Measurements from ENCODE around the gene NT5C.
"Not testable (repeated sequence)": the region's sequence is repeated elsewhere in the genome, so short reads cannot be mapped to it uniquely, and the experiment has no call there.

NT5C gene

DNA sequence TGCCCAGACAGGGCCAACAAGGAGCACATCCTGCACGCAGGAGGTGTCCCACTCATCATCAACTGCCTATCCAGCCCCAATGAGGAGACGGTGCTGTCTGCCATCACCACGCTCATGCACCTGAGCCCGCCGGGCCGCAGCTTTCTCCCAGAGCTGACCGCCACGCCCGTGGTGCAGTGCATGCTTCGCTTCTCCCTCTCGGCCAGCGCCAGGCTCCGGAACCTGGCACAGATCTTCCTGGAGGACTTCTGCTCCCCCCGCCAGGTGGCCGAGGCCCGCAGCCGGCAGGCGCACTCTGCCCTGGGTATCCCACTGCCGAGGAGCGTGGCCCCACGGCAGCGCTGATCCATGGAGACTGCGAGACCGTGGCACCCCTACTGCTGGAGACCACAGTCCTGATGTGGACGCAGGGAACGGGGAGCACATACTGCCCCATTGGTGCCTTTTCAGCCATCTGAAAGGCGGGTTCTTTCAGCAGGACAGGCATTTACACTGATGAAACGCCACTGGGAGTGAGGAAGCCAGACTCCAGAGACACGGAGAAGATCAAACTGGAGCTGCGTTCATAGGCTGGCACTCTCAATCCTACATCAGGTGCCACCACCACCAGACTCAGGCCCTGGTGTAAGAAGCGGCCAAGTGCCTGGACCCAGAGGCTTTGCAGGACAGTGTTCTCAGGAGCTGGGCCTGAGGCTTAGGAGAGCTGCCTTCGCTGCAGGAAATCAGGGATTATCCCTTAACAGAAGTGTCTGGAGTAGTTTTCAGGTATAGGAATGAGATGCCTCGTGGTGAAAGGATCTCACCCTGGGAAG lies 2.6 kb downstream of the NT5C start:
- H3K9ac ChIP-seq (ENCODE audit: insufficient read length): no peak overlapping the region
- H3K36me3 ChIP-seq (ENCODE audit: insufficient read depth, low read length): peaks cover 7% of the 10 kb centered on the region; the same call in 1 of the 2 replicates
- H3K9me3 ChIP-seq (ENCODE audit: low read depth, low read length): no peaks in the 10 kb centered on the region
- no peak; the same call in 1 of the 2 replicates for TF ChIP-seq POLR2AphosphoS5 (IDR thresholded peaks at IDR 0.05; ENCODE audit: borderline replicate concordance, low read depth, low read length)
- TF ChIP-seq EZH2 (IDR thresholded peaks at IDR 0.05): no peak
- no peak for TF ChIP-seq FOXP2 (optimal IDR thresholded peaks at IDR 0.05; ENCODE audit: control extremely low read depth, extremely low read length, insufficient read depth)
- no peak for DNase-seq (ENCODE audit: low read depth, low spot score)
- H3K27ac ChIP-seq: no peak overlapping the region
- H3K4me3 ChIP-seq: no peak overlapping the region

DNA sequence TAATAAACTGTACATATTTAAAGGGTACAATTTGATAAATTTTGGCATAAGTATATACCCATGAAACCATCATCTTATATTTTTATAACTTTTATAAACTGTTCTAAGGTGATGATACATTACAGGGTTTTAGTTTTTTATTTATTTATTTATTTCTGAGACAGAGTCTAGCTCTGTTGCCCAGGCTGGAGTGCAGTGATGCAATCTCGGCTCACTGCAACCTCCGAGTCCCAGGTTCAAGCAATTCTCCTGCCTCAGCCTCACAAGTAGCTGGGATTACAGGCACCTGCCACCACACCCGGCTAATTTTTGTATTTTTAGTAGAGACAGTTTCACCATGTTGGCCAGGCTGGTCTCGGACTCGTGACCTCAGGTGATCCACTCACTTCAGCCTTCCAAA lies 3.6 kb downstream of the NT5C start:
- not testable (repeated sequence) for H3K27ac ChIP-seq; H3K36me3 ChIP-seq (ENCODE audit: insufficient read depth, low read length); DNase-seq (ENCODE audit: low read depth, low spot score); H3K9ac ChIP-seq (ENCODE audit: insufficient read length); H3K9me3 ChIP-seq (ENCODE audit: low read depth, low read length); H3K4me3 ChIP-seq

DNA sequence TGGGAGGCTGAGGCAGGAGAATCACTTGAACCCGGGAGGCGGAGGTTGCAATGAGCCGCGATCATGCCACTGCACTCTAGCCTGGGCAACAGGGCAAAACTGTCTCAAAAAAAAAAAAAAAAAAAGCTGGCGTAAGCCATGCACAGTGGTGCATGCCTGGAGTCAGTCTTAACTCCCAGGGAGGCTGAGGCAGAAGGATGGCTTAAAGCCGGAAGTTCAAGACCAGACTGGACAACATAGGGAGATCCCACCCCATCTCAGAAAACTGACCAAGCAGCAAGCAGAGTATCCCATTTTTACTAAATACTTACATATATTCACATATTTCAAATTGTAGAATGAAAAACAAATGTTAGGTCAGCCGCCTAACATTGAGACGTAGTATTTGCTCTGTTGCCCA lies 4.6 kb downstream of the NT5C start:
- H3K36me3 ChIP-seq (ENCODE audit: insufficient read depth, low read length): peaks cover 7% of the 10 kb centered on the region; the same call in 1 of the 2 replicates
- H3K4me3 ChIP-seq: no peak overlapping the region
- H3K27ac ChIP-seq: no peak overlapping the region
- H3K9ac ChIP-seq (ENCODE audit: insufficient read length): no peak overlapping the region
- H3K9me3 ChIP-seq (ENCODE audit: low read depth, low read length): no peaks in the 10 kb centered on the region
- TF ChIP-seq EZH2 (IDR thresholded peaks at IDR 0.05): no peak
- no peak for TF ChIP-seq FOXP2 (optimal IDR thresholded peaks at IDR 0.05; ENCODE audit: control extremely low read depth, extremely low read length, insufficient read depth)
- no peak for TF ChIP-seq POLR2AphosphoS5 (IDR thresholded peaks at IDR 0.05; ENCODE audit: borderline replicate concordance, low read depth, low read length)
- DNase-seq (ENCODE audit: low read depth, low spot score): no peak

DNA sequence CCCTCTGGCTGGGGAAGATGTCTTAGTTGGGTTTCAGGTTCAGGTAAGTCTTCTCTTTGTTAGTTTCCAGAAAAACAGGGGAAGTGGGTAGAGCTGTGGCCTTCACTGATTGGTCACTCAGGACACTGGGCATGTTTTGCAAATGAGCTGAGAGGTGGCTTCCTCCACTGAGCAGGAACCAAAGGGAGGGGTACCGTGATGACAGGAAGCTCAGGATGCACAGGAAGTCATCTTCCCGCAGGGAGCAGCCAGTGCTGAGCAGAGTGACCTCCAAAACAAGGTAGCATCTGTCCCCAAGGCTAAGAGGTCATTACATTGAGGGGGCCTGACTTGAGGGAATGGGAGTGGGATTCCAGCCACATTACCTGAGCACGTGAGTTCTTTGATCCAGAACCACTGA lies 5.6 kb downstream of the NT5C start:
- H3K36me3 ChIP-seq (ENCODE audit: insufficient read depth, low read length): peaks cover 7% of the 10 kb centered on the region; the same call in 1 of the 2 replicates
- H3K27ac ChIP-seq: no peak overlapping the region
- DNase-seq (ENCODE audit: low read depth, low spot score): no peak
- TF ChIP-seq FOXP2 (optimal IDR thresholded peaks at IDR 0.05; ENCODE audit: control extremely low read depth, extremely low read length, insufficient read depth) (no peak), POLR2AphosphoS5 (IDR thresholded peaks at IDR 0.05; ENCODE audit: borderline replicate concordance, low read depth, low read length) (no peak), EZH2 (IDR thresholded peaks at IDR 0.05) (no peak)
- H3K4me3 ChIP-seq: no peak overlapping the region
- H3K9ac ChIP-seq (ENCODE audit: insufficient read length): no peak overlapping the region
- H3K9me3 ChIP-seq (ENCODE audit: low read depth, low read length): no peaks in the 10 kb centered on the region

DNA sequence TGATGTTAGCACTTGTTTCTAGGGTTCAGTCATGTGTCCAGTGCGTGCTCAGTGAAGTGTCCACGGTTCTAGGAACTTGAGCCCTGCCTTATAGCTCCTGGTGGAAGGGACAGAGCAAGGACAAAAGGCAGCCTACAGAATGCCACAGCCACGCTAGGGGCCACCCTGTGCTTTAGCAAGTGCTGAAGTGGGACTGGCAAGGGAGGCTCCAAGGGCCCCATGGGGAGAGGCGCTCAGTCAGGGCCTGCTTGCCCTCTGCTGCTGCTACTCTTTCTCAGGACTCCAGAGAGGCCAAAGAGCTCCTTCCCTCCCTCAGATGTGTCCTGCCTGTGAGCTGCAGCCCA lies 6.8 kb downstream of the NT5C start:
- no peak overlapping the region for H3K27ac ChIP-seq
- H3K4me3 ChIP-seq: no peak overlapping the region

DNA sequence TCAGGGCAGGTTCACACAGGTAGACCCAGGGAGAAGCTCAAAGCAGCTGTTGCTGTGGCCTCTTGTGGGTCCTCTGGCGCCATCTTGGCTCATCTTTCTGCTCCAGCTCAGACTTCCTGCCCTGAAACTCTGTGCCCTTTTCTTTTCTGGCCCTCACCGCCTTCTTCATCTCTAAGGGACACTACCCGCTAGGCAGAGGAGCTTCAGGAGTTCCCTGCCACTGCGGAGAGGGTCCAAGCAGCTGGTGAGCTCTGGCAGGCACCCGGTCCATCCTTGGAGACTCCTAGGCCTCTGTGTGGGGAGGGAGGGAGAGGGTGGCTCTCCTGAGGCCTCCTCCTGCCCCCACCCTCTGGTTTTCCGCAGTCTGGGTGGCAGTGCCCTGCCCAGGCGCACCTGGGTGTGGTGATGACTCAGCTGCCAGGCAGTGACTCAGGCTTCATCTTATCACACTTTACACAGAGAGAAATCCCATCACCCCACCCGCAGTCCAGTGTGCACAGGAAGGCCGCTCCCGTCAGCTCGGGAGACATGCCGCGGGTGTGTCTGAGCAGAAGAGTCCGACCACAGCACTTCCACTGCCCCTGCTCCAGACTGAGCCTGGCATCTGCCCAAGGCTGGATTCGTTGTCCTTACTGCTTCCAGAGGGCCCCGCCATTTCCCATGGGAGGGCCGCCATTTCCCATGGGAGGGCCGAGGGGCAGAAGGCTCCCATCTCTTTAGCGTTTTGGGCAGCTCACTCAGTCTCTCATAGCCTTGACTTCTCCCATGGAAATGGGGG lies 7.3 kb downstream of the NT5C start:
- Histone ChIP-seq H3K9me3 (ENCODE audit: low read depth, low read length) (no peaks in the 10 kb centered on the region), H3K9ac (ENCODE audit: insufficient read length) (no peak overlapping the region), H3K4me3 (no peak overlapping the region), H3K27ac (no peak overlapping the region), H3K36me3 (ENCODE audit: insufficient read depth, low read length) (peaks cover under 1% of the 10 kb centered on the region; the same call in 1 of the 2 replicates)
- DNase-seq (ENCODE audit: low read depth, low spot score): no peak
- TF ChIP-seq EZH2 (IDR thresholded peaks at IDR 0.05) (no peak), POLR2AphosphoS5 (IDR thresholded peaks at IDR 0.05; ENCODE audit: borderline replicate concordance, low read depth, low read length) (no peak), FOXP2 (optimal IDR thresholded peaks at IDR 0.05; ENCODE audit: control extremely low read depth, extremely low read length, insufficient read depth) (no peak)

More for the DNA sequence above, 6.8 kb downstream of the NT5C start:
- Histone ChIP-seq H3K36me3 (ENCODE audit: insufficient read depth, low read length) (peaks cover 6% of the 10 kb centered on the region; the same call in 1 of the 2 replicates), H3K9me3 (ENCODE audit: low read depth, low read length) (no peaks in the 10 kb centered on the region), H3K9ac (ENCODE audit: insufficient read length) (no peak overlapping the region)
- no peak for DNase-seq (ENCODE audit: low read depth, low spot score)
- TF ChIP-seq FOXP2 (optimal IDR thresholded peaks at IDR 0.05; ENCODE audit: control extremely low read depth, extremely low read length, insufficient read depth): no peak
- TF ChIP-seq POLR2AphosphoS5 (IDR thresholded peaks at IDR 0.05; ENCODE audit: borderline replicate concordance, low read depth, low read length): no peak
- TF ChIP-seq EZH2 (IDR thresholded peaks at IDR 0.05): no peak

DNA sequence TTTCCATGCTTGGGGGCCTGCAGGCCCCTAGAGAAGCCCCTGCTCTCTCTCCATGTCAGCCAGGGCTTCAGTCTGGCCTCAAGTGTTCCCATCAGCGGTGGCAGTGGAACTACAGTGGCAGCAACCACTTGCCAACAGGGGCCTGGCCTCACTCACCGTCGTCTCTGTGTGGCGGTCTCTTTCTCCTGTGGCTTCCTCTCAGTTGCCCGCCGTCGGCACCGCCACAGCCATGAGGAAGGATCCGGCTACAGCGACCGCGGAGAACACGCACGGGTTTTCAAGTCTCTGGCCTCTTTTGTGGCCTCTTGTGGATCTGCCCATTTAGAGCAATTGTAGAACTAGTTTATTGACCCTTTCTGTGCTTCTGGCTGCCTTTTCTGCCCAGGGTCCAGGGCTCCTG lies 13.2 kb downstream of the NT5C start:
- H3K27ac ChIP-seq: no peak overlapping the region
- DNase-seq (ENCODE audit: low read depth, low spot score): no peak
- H3K4me3 ChIP-seq: no peak overlapping the region
- H3K9ac ChIP-seq (ENCODE audit: insufficient read length): no peak overlapping the region
- no peaks in the 10 kb centered on the region for H3K9me3 ChIP-seq (ENCODE audit: low read depth, low read length)
- TF ChIP-seq POLR2AphosphoS5 (IDR thresholded peaks at IDR 0.05; ENCODE audit: borderline replicate concordance, low read depth, low read length) (no peak), EZH2 (IDR thresholded peaks at IDR 0.05) (no peak), FOXP2 (optimal IDR thresholded peaks at IDR 0.05; ENCODE audit: control extremely low read depth, extremely low read length, insufficient read depth) (no peak)
- H3K36me3 ChIP-seq (ENCODE audit: insufficient read depth, low read length): no peaks in the 10 kb centered on the region

DNA sequence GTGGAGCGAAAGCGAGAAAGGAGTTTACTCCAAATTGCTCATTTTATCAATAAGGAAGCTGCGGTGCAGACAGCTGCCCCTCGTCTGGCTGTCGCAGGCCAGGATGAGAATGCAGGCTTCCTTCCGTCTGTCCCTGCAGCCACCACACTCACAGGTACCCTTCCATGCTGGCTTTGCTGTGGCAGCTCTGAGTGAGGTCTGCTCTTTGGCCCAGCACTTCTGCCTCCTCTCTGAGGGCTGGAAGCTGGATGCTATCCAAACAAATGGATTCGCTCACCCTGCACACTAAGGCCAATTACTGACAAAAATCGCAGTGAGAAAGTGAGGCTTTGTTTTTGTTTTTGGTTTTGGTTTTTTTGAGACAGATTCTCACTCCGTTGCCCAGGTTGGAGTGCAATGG lies 14.8 kb downstream of the NT5C start:
- H3K27ac ChIP-seq: no peak overlapping the region

More for the DNA sequence above, 14.8 kb downstream of the NT5C start:
- Histone ChIP-seq H3K36me3 (ENCODE audit: insufficient read depth, low read length) (no peaks in the 10 kb centered on the region), H3K9me3 (ENCODE audit: low read depth, low read length) (no peaks in the 10 kb centered on the region), H3K9ac (ENCODE audit: insufficient read length) (no peak overlapping the region), H3K4me3 (no peak overlapping the region)
- TF ChIP-seq EZH2 (IDR thresholded peaks at IDR 0.05): no peak
- no peak for TF ChIP-seq POLR2AphosphoS5 (IDR thresholded peaks at IDR 0.05; ENCODE audit: borderline replicate concordance, low read depth, low read length)
- no peak for TF ChIP-seq FOXP2 (optimal IDR thresholded peaks at IDR 0.05; ENCODE audit: control extremely low read depth, extremely low read length, insufficient read depth)
- no peak for DNase-seq (ENCODE audit: low read depth, low spot score)

All from SK-N-MC (cell line).